NCI-H2171 treated with DMSO at 0.1 percent for 48 hours (cell line): ENCODE measurements around the gene ERFL.

Experiments used
- DNase-seq: peaks from one replicate; lab custom pipeline; 2025; lab: John Stamatoyannopoulos, UW

Gene ERFL

DNA sequence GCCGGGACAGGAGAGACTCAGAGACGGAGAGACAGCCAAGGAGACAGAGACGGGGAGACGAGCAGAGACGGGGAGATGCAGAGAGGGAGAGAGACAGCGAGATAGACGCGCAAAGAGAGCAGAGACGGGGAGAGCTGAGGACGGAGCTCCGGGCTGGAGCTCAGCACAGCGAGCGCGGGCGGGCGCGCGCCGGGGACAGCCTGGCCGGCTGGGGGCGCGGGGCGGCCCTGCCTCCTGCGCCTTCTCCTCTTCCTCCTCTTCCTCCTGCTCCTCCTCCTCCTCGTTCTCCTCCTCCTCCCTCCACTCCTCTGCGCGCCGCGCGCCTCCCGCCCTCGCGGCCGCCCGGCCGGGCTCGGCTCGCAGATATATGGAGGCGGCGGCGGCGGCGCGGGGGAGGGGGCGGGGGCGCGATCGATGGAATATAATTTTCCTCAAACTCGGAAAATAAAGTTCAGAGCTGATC lies at the start of gene ERFL:
TSS of gene ERFL (minus strand) at position 229 of the 463 bp plus-strand sequence. CDS start 15,530 bp downstream, outside the sequence.
- DNase-seq = no peak

DNA sequence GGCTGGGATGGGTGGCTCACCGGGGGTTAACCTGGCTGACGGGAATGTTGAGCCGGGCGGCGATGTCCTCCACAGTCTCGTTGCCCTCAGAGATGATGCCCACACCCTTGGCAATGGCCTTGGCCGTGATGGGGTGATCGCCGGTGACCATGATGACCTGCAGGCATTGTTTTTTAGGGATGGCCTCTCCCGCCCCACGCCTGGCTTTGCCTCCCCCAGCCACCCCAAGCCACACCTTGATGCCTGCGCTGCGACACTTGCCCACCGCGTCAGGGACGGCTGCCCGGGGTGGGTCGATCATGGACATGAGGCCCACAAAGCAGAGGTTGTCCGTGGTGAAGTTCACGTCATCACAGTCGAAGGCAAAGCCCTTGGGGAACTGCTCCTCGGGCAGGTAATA lies 49.7 kb upstream of the ERFL start:
- no peak for DNase-seq

DNA sequence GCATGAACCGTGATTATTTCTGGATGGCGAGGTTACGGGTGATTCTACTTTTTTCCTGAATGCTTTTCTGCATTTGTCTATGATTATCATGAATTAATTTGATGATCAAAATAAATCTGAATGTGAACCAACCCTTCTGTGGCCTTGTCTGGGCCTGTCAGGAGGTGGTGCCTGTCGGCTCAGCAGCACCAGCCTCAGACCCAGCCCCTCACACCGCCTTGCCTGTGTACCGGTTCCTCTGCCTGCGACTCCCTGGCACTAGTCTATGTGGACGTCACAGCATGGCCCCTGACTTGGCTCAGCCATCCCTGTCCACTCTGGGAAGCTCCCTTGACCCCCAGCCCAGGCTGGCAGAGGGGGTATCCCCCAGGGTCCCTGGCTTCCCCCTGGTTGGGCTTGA lies 46.4 kb upstream of the ERFL start:
- DNase-seq = no peak

DNA sequence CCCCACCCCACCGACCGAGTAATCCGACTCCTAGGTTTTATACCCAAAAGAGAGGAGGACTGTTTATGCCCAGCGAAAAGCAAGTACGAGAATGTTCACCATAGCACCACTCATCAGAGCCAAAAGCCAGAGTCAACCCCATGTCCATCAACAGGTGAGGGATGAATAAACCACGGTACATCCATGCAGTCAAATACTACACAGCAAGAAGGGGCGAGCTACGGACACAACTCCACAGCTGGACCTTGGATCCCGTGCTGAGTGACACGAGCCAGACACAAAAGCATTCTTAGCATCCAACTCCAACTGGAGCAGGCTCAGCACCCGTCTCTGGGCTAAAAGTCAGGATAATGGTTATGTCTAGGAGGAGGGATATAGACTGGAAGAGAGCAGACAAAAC lies 43.1 kb upstream of the ERFL start:
- DNase-seq = no peak

DNA sequence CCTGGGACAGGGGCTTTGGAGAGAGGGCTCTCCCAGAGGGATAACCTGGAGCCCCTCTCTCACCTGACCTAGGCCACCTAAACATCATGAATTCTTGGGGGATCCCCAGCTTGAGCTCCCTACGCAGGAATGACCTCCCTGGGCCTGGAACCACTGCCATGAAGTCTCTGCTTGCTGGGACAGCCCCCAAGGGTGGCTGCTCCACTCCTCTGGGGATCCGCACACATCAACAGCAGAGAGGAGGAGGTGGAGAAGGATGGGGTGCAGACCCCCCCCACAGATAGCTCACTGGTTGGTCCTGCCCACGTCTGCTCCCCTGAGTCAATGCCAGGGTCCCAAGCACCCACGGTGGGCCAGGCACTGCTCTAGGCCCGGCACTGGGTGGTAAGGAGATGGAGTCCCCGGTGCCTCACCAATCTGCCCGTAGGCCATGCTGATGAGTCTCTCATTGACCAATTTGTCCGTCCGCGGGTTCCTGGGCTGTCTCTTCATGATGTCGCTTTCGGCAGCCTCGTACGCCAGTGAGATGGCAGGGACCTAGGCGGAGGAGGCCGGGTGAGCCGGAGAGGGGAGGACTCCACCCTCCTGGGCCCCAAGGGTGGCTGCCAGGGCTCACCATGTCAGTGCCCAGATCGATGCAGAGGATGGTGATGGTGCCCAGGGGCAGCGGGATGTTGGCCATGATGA lies 41.7 kb upstream of the ERFL start:
- no peak for DNase-seq

DNA sequence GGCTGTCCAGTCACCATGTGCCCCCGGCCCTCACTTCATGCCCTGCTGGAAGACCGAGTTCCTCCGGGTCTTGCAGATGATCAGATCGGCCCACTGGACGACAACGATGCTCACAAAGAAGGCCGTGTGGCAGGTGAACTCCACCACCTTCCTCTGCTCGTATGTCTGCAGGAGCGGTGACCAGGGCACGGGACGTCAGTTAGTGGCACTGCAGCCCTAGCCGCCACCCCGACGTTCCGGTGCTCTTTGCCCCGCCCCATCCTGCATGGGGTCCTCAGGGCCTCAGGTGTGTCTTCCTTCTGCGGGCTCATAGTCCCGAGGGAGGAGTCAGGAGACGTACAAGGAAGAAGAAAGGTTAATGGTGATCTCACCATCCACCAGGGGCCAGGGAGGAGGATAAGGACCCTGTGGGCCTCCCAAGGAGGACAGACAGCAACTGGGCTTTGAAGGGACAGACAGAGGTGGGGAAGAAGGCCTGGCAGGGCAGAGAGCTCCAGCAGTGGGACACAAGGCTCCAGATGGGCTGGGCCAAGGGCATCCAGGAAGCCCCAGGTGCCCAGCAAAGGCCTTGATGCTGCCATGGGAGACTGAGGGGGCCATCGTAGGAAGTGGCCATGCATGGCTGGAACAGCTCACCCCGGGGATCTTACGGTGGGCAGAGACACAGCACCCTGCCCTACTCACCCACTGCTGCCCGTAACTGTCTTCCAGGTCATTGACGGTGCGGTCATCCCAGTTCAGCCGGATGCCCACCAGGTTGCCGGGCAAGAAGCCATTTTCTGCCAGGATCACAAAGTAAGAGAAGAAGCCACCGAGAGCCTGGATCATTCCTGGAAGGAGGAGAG lies 40.7 kb upstream of the ERFL start:
- no peak for DNase-seq

DNA sequence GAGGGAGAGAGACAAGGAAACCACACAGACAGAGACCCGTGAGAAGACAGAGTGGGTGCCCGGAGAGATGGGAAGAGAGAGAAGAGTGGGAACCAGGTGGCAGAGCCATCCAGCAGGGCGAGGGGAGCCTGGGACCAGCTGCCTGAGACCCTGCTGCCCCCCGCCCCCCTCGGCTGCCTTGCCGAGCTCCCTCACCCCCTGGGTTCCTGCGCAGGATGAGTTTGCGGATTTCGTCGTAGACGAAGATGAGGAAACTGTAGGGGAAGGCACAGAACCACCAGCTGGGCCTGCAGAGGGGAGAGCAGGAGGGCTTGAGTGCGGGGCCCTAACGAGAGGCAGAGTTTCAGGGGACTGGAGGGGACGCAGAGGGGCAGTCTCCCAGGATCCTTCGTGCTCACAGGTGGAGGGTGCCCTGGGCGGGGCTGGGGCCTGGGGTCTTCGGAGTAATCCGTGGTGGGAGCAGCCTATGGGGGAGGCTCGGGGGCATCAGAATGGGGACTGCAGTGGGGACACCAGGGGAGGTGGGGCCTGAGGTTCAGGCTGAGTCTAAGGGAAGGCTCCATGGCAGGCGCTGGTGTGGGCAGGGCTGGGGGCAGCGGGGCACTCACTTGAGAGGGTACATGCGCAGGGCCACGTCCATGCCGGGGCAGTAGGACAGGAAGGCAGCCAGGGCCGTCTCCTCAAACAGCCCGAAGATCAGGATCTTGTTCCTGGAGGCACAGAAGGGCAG lies 39.0 kb upstream of the ERFL start:
- no peak for DNase-seq

DNA sequence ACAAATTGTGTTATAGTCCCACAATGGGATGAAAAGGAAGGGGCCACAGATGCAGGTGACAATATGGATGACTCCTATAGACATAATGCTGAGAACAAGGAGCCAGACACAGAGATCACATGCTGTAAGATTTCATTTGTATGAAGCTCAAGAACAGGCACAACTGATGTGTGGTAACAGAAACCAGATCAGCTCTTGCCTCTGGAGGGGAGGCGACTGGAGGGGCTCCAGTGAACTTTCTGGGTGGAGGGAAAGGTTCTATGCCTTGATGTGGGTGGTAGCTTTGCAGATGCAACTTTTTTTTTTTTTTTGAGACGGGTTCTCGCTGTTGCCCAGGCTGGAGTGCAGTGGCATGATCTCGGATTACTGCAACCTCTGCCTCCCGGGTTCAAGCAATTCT lies 36.9 kb upstream of the ERFL start:
- DNase-seq = no peak

DNA sequence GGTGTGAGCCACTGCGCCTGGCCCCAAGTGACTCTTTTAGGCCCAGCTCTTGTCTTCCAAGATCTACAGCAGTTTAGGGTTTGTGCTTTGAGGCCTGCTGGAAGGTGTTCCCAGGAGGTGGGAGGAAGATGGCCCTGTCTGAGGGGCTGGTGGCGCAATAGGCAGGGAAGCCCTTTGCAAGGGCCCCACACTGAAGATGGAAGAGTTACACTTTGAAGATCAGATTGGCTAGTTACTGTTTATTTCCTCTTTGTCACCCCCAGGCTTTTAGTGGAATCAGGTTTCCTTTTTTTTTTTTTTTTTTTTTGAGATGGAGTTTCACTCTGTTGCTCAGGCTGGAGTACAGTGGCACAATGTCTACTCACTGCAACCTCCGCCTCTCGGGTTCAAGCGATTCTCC lies 32.7 kb upstream of the ERFL start:
- DNase-seq = peak; percentile 73

DNA sequence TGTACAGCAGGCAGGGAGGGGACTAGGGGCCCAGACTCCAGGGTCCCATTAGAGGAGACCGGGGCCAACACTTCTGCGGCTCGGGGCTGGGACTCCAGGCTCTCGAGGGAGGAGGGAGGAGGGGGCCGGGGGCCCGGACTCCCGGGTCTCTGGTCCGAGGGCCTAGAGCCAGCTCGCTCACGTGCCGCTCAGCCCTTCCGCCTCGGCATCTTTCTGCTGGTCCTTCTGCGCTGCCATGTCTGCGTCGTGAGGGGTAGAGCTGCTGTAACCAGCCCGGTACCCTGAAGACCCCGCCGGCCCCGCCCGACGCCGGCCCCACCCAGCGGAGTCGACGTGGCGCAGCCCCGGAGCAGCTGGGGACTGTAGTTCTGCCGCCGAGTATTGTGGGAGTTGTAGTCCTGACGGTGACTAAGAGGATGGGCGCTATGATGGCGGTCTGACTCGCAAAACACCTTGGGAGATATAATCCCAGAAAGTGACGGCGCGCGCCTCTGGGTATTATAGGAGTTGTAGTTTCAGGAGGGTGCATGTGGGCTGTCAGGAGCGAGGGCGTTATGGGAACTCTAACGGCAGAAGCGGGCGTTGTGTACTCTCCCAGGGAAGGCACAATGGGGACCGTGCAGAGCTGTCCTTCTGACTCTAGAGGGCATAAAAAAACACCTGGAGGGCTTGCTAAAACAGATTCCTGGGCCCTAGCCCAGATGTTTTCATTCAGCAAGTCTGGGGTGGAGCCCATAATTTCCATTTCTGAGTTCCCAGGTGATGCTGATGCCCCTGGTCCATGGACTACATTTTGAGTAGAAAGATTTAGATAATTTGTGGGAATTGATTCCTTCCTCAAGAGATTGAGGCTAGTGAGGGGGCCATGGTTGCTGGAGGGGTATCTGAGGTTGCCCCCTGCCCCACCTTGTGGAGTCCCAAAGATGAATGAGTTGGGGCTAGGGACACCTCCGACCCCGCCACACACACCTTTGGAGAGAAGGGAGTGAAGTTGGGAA lies 31.1 kb upstream of the ERFL start, which contains the start of gene RABAC1:
TSS of gene RABAC1 (minus strand) at position 266 of the 998 bp plus-strand sequence. CDS start at position 237, 29 bp downstream.
- peak; percentile 99 for DNase-seq

DNA sequence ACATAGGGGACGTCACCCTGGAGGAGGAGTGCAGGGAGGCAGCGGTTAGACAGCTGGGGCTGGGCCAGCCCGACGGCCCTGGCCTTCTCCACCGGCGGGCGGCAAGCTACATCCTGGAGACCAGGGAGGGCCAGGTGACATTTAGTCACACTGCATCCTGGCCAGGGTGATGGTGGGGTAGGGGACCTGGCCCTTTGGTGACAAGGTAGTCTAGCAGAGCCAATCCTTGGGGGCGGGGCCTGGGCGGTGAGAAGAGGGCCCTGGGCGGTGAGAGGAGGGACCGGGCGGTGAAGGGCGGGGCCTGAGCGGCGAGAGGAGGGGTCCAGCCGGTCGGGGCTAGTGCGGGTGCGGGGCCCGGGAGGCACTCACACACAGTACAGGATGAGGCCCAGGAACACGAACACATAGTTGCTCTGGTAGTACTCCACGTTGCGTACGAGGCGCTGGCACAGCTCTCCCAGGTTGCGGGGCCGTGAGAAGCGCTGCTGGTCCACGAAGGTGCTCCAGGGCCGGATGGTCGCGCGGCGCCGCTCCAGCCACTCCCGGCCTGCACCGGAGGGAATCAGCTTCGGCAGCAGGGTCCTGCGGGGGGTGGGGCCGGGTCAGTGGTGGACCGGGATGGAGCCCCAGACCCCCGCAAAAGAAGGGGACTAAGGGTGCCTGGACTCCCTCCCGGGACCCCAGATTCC lies 30.3 kb upstream of the ERFL start:
- peak; percentile 38 for DNase-seq

DNA sequence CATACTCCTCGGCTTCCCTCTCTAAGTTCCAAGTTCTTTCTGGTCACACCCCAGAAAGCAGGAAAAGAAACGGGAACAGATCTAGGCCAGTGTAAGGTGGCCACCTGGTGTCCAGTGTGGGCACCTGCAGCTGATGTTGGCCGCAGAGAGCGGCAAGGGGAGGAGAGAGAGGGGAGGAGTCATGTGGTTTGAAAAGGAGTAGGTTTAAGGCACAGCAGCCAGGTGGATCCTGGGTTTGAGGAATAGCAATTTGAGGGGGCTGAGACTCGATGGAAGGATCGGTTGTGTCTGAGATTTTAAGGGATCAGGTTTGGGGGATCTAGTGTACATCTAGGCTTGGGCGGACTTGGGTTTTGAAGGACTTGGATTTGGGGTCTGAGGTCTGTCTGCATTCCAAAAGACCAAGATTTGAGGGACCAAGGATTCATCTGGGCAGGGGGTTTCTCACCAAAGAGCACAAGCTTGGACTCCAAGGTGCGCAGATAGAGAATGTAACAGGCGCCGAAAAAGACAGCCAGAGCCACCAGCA lies 29.7 kb upstream of the ERFL start:
- peak; percentile 69 for DNase-seq

DNA sequence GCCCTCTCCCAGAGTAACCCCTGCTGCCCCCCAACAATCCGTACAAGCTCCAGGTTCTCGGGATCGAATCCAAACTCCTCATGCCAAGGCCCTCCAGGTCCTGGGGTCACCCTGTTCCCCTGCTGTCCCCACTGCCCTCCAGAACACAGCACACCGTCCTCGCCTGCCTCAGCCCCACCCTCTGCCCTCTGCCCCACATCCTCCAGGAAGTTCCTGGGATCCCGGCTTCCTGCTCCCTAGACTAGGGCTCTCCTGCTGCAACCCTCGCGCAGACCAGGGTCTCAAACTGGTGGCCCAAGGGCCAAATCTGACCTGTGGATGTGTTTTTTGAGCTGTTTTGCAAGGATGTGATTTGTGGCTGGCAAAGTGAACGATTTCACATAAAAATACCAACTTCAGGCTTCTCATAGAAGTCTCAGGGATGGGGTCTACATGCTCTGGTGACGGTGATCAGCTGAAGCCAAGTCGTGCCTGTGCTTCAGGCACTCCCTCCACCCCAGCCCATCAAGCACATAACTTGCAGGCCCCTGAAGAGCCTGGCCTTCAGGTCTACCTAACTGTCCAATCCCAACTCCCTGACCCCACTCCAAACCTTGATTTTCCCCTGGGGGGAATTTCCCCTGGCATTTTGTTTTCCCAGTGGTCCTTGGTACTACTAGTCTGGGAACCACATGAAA lies 29.1 kb upstream of the ERFL start:
- no peak for DNase-seq

DNA sequence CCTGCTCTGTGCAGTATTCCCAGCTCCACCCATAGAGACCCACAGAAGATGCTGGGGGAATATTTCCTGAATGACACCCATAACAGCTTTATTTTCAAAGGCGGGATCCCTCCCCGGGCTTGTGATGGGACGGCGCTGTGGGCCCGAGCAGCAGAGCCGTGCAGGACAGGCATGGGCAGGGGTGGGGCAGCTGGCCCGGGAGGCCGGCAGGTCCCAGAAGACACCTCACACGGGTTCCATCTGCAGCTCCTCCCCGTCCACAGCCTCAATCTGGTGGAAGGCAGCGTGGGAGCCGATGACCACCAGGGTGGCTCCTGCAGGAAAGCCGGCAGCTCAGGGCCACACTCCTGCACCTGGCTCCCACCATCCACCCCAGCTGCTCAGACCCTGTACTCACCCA lies 28.4 kb upstream of the ERFL start:
- no peak for DNase-seq

DNA sequence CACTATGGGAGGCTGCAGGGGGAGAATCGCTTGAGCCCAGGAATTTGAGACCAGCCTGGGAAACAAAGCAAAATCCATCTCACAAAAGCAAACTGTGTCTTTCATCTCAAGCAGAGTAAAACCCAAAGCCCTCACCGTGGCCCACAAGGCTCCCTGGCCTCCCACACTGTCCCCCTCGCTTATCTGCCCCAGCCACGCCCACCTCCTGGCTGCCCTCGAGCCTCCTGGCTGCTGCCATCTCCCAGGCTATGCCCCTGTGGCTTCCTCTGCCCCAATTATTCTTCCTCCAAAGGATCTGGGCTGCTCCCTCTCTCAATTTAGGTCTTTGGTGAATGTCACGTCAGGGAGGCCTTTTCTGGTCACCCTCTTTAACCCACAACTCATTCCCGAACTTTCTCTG lies 27.3 kb upstream of the ERFL start:
- DNase-seq = no peak

DNA sequence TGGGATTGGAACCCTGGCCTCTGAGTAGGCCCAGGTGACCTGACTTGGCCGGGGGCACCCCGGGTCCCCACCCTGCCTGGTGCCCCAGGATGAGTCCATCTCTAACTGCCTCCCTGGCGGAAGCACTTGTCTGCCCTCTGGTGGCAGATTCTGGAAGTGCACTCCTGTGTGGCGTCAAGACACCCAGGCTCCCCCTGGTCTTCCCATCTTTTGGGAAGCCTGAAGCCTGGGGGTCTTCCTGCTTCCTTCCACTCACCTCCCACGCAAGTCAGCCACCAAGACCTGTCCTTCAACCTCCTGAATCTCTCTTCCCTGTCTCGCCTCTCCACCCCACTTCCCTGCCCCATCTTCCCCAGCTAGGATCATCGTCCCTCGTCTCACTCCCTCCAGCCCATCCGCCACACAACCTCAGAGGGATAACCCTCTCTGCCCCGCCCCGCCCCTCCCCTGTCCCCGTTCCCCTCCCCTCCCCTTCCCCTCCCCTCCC lies 23.5 kb upstream of the ERFL start:
- peak; percentile 67 for DNase-seq

DNA sequence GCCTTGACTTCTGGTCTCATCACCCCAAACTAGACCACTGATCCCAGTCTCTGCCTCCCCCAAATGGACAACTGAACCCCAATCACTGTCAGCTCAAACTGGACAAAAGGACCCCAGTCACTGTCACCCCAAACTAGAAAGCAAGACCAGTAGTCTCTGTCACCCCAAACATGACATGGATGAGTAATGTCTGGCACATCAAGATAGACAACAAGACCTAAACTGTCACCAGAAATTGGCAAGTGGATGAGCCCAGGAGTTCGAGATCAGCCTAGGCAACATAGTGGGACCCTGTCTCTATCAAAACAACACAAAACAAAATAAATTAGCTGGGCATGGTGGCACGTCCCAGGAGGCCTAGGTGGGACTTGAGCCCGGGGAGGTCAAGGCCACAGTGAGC lies 18.8 kb upstream of the ERFL start:
- no peak for DNase-seq

DNA sequence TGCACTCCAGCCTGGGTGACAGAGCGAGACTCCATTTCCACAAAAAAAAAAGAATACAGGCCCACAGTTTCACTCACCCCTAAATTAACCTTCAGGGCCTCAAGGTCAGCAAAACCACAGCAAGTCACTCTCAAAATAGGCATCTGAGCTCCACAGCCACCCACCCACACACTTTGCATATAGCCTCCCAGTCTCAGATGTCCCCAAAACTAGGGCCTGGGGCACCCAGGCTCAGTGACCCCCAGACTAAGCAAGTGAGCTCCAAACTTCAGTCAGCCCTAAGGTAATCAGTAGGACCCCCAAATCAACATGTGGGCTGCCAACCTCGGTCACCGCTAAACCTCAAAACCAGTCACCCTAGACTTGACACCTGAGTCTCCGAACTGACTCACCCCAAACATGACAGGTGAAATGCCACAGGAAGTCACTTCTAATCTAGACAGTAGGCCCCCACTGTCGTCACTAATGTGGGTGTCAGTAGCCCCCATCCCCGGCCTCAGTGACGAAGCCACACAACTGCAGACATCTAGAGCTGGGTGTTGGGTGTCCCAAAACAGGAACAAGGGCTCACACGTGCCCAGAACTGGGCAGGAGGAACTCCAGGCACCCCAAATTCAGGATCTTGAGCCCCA lies 17.0 kb upstream of the ERFL start:
- no peak for DNase-seq

DNA sequence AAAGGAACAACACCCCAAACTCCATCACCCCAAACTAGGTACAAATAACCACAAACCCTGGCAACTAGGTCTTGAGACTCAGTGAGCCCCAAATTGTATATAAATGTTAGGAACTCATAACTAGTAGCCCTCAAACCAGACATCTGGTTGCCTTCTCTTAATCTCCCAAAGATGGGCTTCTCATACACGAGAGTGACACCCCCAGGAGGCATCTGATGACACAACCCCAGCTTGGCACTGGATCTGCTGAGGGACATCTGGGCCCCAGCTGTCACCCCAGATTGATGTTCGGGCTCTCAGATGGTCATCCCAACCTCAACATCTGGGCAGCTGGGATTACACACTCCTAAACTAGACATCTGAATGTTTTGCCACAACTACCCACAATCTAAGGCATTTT lies 16.1 kb upstream of the ERFL start:
- DNase-seq = no peak
